HepG2 (cell line): Measurements from ENCODE around the gene XPNPEP1. TPM values are rescaled to one million over a fixed set of nuclear protein-coding genes. Genes with fewer than 3 reads are reported as not detected.
A peak's percentile ranks its signal among the peaks of the same experiment; 100 is the strongest.

ENCODE experiments used
- ATAC-seq: fragments of 200-7000 bp; cut with Tn5 transposase; 3 replicates; pipeline ENCODE4 v1.9.1; 2020; ENCODE audit warnings: mild to moderate bottlenecking, moderate library complexity
- BruUV-seq: library from RNA; stranded (reverse); fragments of 400-500 nt; replicated peaks from 2 replicates; lab custom pipeline; 2021; lab: Mats Ljungman, UMichigan
- CTCF ChIA-PET: fragments of 300-600 bp; formaldehyde crosslinking; extraction: SDS; loops from one replicate; lab custom pipeline; 2021; ENCODE audit warnings: low total read pairs, inconsistent platforms, low intra/inter-chr PET ratio; lab: Yijun Ruan, JAX
- POLR2A ChIA-PET: fragments of 350-600 bp; sonication (Branson Sonifier 250); formaldehyde crosslinking; loops from one replicate; lab custom pipeline; 2020; ENCODE audit warnings: antibody characterized with exemption, inconsistent platforms; lab: Yijun Ruan, JAX
- DNase-seq: peaks from one replicate; pipeline ENCODE4 v3.0.0-alpha.2; 2015; ENCODE audit warnings: low spot score
- FAIRE-seq: peaks from 3 replicates; lab custom pipeline; 2011; peaks lifted over from hg19 to GRCh38; lab: Jason Lieb, UNC
- H2AFZ ChIP-seq: one replicate; pipeline ENCODE4 v1.6.1; 2011; ENCODE audit warnings: low read length, inconsistent platforms
- H3K27ac ChIP-seq: fragments of 300-600 bp; 3 replicates; pipeline ENCODE4 v1.8.0; 2011; ENCODE audit warnings: mixed run types, mild to moderate bottlenecking, mixed read lengths, low read length, inconsistent platforms; ENCODE audit not compliant: insufficient read depth; ENCODE audit errors: extremely low read length
- H3K27me3 ChIP-seq, 2 experiments: fragments of 200-600 bp in 1 of 2; 2 replicates in 1 of 2; 3 replicates in 1 of 2; pipeline versions ENCODE4 v1.6.0 to v1.8.0; 2011; ENCODE audit warnings: low read length in 2 of 2, mild to moderate bottlenecking in 2 of 2, moderate library complexity in 2 of 2, inconsistent platforms in 1 of 2; ENCODE audit not compliant: insufficient read depth in 2 of 2, control insufficient read depth in 1 of 2
- H3K36me3 ChIP-seq, 2 experiments: fragments of 200-600 bp in 1 of 2; replicated peaks in 1 of 2; 2 replicates in 1 of 2; 3 replicates in 1 of 2; pipeline versions ENCODE4 v1.5.1 to v1.8.0; 2011; ENCODE audit warnings: low read length in 2 of 2, inconsistent platforms in 1 of 2; ENCODE audit not compliant: insufficient read depth in 2 of 2, control insufficient read depth in 1 of 2
- H3K4me1 ChIP-seq: 2 replicates; pipeline ENCODE4 v1.5.1; 2012; ENCODE audit warnings: low read length, inconsistent platforms; ENCODE audit not compliant: insufficient read depth
- H3K4me2 ChIP-seq: 2 replicates; pipeline ENCODE4 v1.6.0; 2011; ENCODE audit warnings: low read depth, low read length, inconsistent platforms
- H3K4me3 ChIP-seq, 3 experiments: fragments of 200-600 bp in 1 of 3; sonication (generic), shearing (Covaris generic) in 1 of 3; replicated peaks in 1 of 3; 2 replicates each; pipeline ENCODE4 v1.5.1; 2011 to 2016; ENCODE audit warnings: low read length in 3 of 3, inconsistent platforms in 2 of 3, low read depth in 2 of 3, mild to moderate bottlenecking in 2 of 3, control low read depth in 1 of 3, mixed read lengths in 1 of 3; ENCODE audit not compliant: insufficient read depth in 1 of 3
- H3K79me2 ChIP-seq: one replicate; pipeline ENCODE4 v1.6.1; 2011; ENCODE audit warnings: low read length, inconsistent platforms; ENCODE audit not compliant: insufficient read depth
- H3K9ac ChIP-seq: 2 replicates; pipeline ENCODE4 v1.6.0; 2011; ENCODE audit warnings: mild to moderate bottlenecking, low read depth, low read length, inconsistent platforms; ENCODE audit not compliant: insufficient read depth
- H3K9me3 ChIP-seq: 2 replicates; pipeline ENCODE4 v1.5.1; 2012; ENCODE audit warnings: mild to moderate bottlenecking, low read length
- H4K20me1 ChIP-seq: 2 replicates; pipeline ENCODE4 v1.6.0; 2011; ENCODE audit warnings: inconsistent platforms, mild to moderate bottlenecking, low read length, moderate library complexity; ENCODE audit not compliant: insufficient read depth
- FIP1L1 ChIP-seq: fragments of 200-400 bp; formaldehyde crosslinking; IDR thresholded peaks from 2 replicates; pipeline ENCODE4 v1.6.1; 2018; ENCODE audit warnings: low read depth, mild to moderate bottlenecking, low read length, moderate library complexity, borderline replicate concordance; ENCODE audit not compliant: insufficient read depth
- SMAD1 ChIP-seq: sonication (generic); formaldehyde crosslinking; IDR thresholded peaks from 2 replicates; pipeline ENCODE4 v1.4.0; 2020; ENCODE audit warnings: missing genetic modification reagents, low read depth, mild to moderate bottlenecking, borderline replicate concordance
- TMF1 ChIP-seq: sonication (generic); formaldehyde crosslinking; IDR thresholded peaks from 2 replicates; pipeline ENCODE4 v1.8.1; 2022; ENCODE audit warnings: low read depth, missing genetic modification reagents
- WGBS: methylation state at CpG from one replicate; pipeline ENCODE4 v1.1.6; 2017; ENCODE audit warnings: low lambda C conversion rate; 5-methylcytosine and 5-hydroxymethylcytosine counted together
- in situ Hi-C: cut with HindIII; loops from 2 replicates; pipeline ENCODE4 v1.10.0; 2017; ENCODE audit warnings: low pct_unique_long_range_greater_than_20kb; ENCODE audit not compliant: extremely low pct_ligation_motif_present
- intact Hi-C: fragments of 100-400 bp; cut with micrococcal nuclease; formaldehyde crosslinking; loops from one replicate; pipeline ENCODE4 v1.10.0; 2022; ENCODE audit not compliant: unreplicated experiment
- polyA plus RNA-seq, 8 experiments: library from polyadenylated mRNA; depleted of rRNA in 3 of 8; stranded (reverse) in 7 of 8; unstranded in 1 of 8; fragments of >200 nt; fragmentation: Illumina TruSeq in 4 of 8; extraction: Trizol in 4 of 8; gene quantifications; 2 replicates each; pipeline versions ENCODE4 v1.2.1 to v1.2.3, GENCODE V29; 2011 to 2016; ENCODE audit warnings: low read depth in 4 of 8, missing spikeins in 1 of 8, mixed read lengths in 1 of 8; ENCODE audit not compliant: insufficient read depth in 1 of 8
- total RNA-seq, 5 experiments: library from RNA; depleted of rRNA; stranded (reverse); fragments of >200 nt; fragmentation: Illumina TruSeq; extraction: Trizol; gene quantifications; 2 replicates each; pipeline ENCODE4 v1.2.3, GENCODE V29; 2016; ENCODE audit warnings: low read depth in 1 of 5
- TF ChIP-seq, protein P1 (sequence below): IDR thresholded peaks from 2 replicates; pipeline ENCODE4 v1.6.1; 2016
- TF ChIP-seq, protein P2 (sequence below): sonication (generic); IDR thresholded peaks from 2 replicates; pipeline ENCODE4 v1.6.1; 2016; ENCODE audit warnings: low read depth, borderline replicate concordance
- TF ChIP-seq, protein P3 (sequence below): sonication (generic); formaldehyde crosslinking; IDR thresholded peaks from 2 replicates; pipeline ENCODE4 v1.5.1; 2020; ENCODE audit warnings: mild to moderate bottlenecking, missing genetic modification reagents, borderline replicate concordance
- TF ChIP-seq, protein P4 (sequence below): IDR thresholded peaks from 2 replicates; pipeline ENCODE4 v1.6.1; 2016; ENCODE audit warnings: low read depth

The XPNPEP1 gene
- total and polyA plus RNA-seq, 2 of the 13 experiments (the other 11 are each of a cell fraction or from before 2014, with no cell fraction given), result 30.3 to 55.5 TPM

DNA sequence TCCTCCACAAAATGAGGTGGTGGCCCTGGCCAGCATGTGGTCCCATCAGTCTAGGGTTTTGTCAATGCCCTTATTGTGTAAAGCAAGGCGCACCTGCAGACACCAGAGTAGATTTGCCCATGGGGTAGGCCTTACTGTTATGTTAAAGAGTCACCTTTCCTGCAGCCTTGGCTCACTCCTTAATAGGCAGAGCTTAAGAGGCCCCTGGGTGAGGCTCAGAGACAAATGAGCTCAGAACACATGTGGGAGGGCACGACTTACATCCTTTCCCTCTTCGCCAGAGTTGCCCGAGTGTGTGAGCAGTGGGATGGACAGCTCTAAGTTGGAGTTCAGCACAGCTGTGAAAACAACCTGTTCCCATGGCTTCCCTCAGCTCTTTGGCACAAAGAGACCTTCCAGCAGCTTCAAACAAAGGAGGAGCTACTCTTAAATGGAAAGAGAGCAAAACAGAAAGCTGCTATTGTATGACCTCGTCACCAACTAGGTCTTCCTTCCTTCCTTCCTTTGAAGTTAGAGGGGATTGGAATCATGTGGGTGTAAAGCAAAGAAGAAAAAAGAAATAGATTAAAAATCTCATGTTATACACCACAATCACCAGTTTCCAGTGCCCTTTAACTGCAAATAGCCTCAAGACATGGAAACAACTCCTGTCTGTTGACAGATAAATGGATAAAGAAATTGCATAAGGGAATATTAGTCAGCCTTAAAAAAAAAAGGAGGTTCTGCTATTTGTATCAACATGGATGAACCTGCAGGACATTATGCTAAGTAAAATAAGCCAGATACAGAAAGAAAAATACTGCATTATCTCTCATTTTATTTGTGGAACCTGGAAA, 11.9 kb upstream of the XPNPEP1 start:
- WGBS, result 22% methylated on average over 5 of the region's 5 CpGs
- ChIA-PET CTCF (no interaction called here), POLR2A (interaction anchor here (1.0 kb wide), 1 partner anchor 72 kb away, joined by 4 read pairs; the partner anchor contains the start of gene ADD3)
- no peaks in the 10 kb centered on the region for H4K20me1 ChIP-seq
- ATAC-seq (peak; percentile 74), FAIRE-seq (no peak), DNase-seq (no peak)
- TF ChIP-seq TMF1 (no peak), SMAD1 (CRISPR knock-in tag) (no peak), FIP1L1 (no peak)
- TF ChIP-seq, protein P1, sequence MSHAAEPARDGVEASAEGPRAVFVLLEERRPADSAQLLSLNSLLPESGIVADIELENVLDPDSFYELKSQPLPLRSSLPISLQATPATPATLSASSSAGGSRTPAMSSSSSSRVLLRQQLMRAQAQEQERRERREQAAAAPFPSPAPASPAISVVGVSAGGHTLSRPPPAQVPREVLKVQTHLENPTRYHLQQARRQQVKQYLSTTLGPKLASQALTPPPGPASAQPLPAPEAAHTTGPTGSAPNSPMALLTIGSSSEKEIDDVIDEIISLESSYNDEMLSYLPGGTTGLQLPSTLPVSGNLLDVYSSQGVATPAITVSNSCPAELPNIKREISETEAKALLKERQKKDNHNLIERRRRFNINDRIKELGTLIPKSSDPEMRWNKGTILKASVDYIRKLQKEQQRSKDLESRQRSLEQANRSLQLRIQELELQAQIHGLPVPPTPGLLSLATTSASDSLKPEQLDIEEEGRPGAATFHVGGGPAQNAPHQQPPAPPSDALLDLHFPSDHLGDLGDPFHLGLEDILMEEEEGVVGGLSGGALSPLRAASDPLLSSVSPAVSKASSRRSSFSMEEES (CRISPR knock-in tag), result no peak
- TF ChIP-seq, protein P2, sequence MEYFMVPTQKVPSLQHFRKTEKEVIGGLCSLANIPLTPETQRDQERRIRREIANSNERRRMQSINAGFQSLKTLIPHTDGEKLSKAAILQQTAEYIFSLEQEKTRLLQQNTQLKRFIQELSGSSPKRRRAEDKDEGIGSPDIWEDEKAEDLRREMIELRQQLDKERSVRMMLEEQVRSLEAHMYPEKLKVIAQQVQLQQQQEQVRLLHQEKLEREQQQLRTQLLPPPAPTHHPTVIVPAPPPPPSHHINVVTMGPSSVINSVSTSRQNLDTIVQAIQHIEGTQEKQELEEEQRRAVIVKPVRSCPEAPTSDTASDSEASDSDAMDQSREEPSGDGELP, result peak; percentile 47; the same call in 1 of the 2 replicates
- TF ChIP-seq, protein P3, sequence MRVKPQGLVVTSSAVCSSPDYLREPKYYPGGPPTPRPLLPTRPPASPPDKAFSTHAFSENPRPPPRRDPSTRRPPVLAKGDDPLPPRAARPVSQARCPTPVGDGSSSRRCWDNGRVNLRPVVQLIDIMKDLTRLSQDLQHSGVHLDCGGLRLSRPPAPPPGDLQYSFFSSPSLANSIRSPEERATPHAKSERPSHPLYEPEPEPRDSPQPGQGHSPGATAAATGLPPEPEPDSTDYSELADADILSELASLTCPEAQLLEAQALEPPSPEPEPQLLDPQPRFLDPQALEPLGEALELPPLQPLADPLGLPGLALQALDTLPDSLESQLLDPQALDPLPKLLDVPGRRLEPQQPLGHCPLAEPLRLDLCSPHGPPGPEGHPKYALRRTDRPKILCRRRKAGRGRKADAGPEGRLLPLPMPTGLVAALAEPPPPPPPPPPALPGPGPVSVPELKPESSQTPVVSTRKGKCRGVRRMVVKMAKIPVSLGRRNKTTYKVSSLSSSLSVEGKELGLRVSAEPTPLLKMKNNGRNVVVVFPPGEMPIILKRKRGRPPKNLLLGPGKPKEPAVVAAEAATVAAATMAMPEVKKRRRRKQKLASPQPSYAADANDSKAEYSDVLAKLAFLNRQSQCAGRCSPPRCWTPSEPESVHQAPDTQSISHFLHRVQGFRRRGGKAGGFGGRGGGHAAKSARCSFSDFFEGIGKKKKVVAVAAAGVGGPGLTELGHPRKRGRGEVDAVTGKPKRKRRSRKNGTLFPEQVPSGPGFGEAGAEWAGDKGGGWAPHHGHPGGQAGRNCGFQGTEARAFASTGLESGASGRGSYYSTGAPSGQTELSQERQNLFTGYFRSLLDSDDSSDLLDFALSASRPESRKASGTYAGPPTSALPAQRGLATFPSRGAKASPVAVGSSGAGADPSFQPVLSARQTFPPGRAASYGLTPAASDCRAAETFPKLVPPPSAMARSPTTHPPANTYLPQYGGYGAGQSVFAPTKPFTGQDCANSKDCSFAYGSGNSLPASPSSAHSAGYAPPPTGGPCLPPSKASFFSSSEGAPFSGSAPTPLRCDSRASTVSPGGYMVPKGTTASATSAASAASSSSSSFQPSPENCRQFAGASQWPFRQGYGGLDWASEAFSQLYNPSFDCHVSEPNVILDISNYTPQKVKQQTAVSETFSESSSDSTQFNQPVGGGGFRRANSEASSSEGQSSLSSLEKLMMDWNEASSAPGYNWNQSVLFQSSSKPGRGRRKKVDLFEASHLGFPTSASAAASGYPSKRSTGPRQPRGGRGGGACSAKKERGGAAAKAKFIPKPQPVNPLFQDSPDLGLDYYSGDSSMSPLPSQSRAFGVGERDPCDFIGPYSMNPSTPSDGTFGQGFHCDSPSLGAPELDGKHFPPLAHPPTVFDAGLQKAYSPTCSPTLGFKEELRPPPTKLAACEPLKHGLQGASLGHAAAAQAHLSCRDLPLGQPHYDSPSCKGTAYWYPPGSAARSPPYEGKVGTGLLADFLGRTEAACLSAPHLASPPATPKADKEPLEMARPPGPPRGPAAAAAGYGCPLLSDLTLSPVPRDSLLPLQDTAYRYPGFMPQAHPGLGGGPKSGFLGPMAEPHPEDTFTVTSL (CRISPR knock-in tag), result no peak
- TF ChIP-seq, protein P4, sequence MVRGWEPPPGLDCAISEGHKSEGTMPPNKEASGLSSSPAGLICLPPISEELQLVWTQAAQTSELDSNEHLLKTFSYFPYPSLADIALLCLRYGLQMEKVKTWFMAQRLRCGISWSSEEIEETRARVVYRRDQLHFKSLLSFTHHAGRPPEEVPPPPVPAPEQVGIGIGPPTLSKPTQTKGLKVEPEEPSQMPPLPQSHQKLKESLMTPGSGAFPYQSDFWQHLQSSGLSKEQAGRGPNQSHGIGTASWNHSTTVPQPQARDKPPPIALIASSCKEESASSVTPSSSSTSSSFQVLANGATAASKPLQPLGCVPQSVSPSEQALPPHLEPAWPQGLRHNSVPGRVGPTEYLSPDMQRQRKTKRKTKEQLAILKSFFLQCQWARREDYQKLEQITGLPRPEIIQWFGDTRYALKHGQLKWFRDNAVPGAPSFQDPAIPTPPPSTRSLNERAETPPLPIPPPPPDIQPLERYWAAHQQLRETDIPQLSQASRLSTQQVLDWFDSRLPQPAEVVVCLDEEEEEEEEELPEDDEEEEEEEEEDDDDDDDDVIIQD (CRISPR knock-in tag), result no peak
- H3K9me3 ChIP-seq, result no peaks in the 10 kb centered on the region
- intact Hi-C loops, result no loop called here
- in situ Hi-C loops, result no loop called here
- BruUV-seq, result no TSS peak
- H3K79me2 ChIP-seq, result no peaks in the 10 kb centered on the region
- peak overlapping the region in 1 of 3 experiments; percentile 6; a peak in 1 of 6 replicates for H3K4me3 ChIP-seq
- no peak overlapping the region for H3K9ac ChIP-seq
- no peak overlapping the region for H2AFZ ChIP-seq
- 0 out of 5 replicates have a peak, but pooled peaks cover 0 to 3% of the 10 kb centered on the region in 2 experiments for H3K27me3 ChIP-seq
- H3K36me3 ChIP-seq, result no peaks in the 10 kb centered on the region
- peaks cover 24% of the 10 kb centered on the region for H3K4me1 ChIP-seq
- peak overlapping the region; percentile 45 for H3K4me2 ChIP-seq
- H3K27ac ChIP-seq, result no peak overlapping the region
